SK-N-MC (cell line): ENCODE measurements around the gene CLEC6A.

ENCODE experiments used
- DNase-seq: peaks from one replicate; pipeline ENCODE4 v3.0.0-alpha.2; 2011; ENCODE audit warnings: low read depth, low spot score
- H3K27ac ChIP-seq: fragments of 200-600 bp; sonication (generic); 2 replicates; pipeline ENCODE4 v1.5.1; 2016; ENCODE audit warnings: mixed run types
- H3K36me3 ChIP-seq: fragments of 200-600 bp; sonication (generic); 2 replicates; pipeline ENCODE4 v1.6.1; 2017; ENCODE audit warnings: antibody characterized with exemption, low read length, mixed read lengths; ENCODE audit not compliant: insufficient read depth
- H3K4me3 ChIP-seq: fragments of 200-600 bp; sonication (generic); 2 replicates; pipeline ENCODE4 v1.5.1; 2016
- H3K9ac ChIP-seq: fragments of 200-600 bp; sonication (generic); 2 replicates; pipeline ENCODE4 v1.8.0; 2017; ENCODE audit warnings: mixed run types, mixed read lengths; ENCODE audit not compliant: insufficient read length
- H3K9me3 ChIP-seq: fragments of 200-600 bp; sonication (generic); 2 replicates; pipeline ENCODE4 v1.6.1; 2017; ENCODE audit warnings: low read depth, mild to moderate bottlenecking, antibody characterized with exemption, low read length, moderate library complexity, mixed read lengths
- EZH2 ChIP-seq: fragments of 200-600 bp; sonication (generic); IDR thresholded peaks from one replicate; pipeline ENCODE4 v1.6.1; 2017; ENCODE audit warnings: antibody characterized with exemption
- FOXP2 ChIP-seq: optimal IDR thresholded peaks from 2 replicates; pipeline ENCODE3; 2011; ENCODE audit warnings: mild to moderate bottlenecking, moderate library complexity; ENCODE audit not compliant: insufficient read depth; ENCODE audit errors: extremely low read length, control extremely low read depth
- POLR2AphosphoS5 ChIP-seq: IDR thresholded peaks from 2 replicates; pipeline ENCODE4 v1.6.1; 2012; ENCODE audit warnings: mild to moderate bottlenecking, low read depth, low read length, borderline replicate concordance

The CLEC6A gene

GRCh38 chr12:8507596-8507995 is 51.8 kb downstream of the CLEC6A start:
- H3K36me3 ChIP-seq = no peaks in the 10 kb centered on the region
- H3K9ac ChIP-seq = no peak overlapping the region
- DNase-seq = no peak
- H3K9me3 ChIP-seq = no peaks in the 10 kb centered on the region
- TF ChIP-seq POLR2AphosphoS5 (no peak), EZH2 (no peak), FOXP2 (no peak)
- no peak overlapping the region for H3K27ac ChIP-seq
- no peak overlapping the region for H3K4me3 ChIP-seq

- Histone ChIP-seq H3K36me3 (no peaks in the 10 kb centered on the region), H3K4me3 (no peak overlapping the region), H3K9ac (no peak overlapping the region), H3K9me3 (no peaks in the 10 kb centered on the region), H3K27ac (no peak overlapping the region)
- DNase-seq = no peak
- TF ChIP-seq POLR2AphosphoS5 (no peak), FOXP2 (no peak), EZH2 (no peak)
Measured at GRCh38 chr12:8508223-8508622, 52.5 kb downstream of the CLEC6A start.

- no peak for DNase-seq
- H3K27ac ChIP-seq = no peak overlapping the region
- TF ChIP-seq EZH2 = no peak
- no peak for TF ChIP-seq POLR2AphosphoS5
- no peak for TF ChIP-seq FOXP2
- no peaks in the 10 kb centered on the region for H3K9me3 ChIP-seq
- H3K9ac ChIP-seq = no peak overlapping the region
- no peaks in the 10 kb centered on the region for H3K36me3 ChIP-seq
- H3K4me3 ChIP-seq = no peak overlapping the region
Measured at GRCh38 chr12:8508910-8509841, 53.4 kb downstream of the CLEC6A start.

GRCh38 chr12:8513256-8513655 is 57.5 kb downstream of the CLEC6A start, which contains the start of gene CLEC4D:
CLEC4D (plus strand) TSS chr12:8513503; CDS start chr12:8513733, 230 bp downstream.
- H3K36me3 ChIP-seq = no peaks in the 10 kb centered on the region
- no peak within 1 kb of the TSS for H3K4me3 ChIP-seq
- H3K9me3 ChIP-seq = no peaks in the 10 kb centered on the region
- no peak for TF ChIP-seq EZH2
- no peak for TF ChIP-seq POLR2AphosphoS5
- TF ChIP-seq FOXP2 = no peak
- DNase-seq = no peak
- H3K27ac ChIP-seq = no peak within 1 kb of the TSS
- no peak within 1 kb of the TSS for H3K9ac ChIP-seq

- H3K36me3 ChIP-seq = no peaks in the 10 kb centered on the region
- TF ChIP-seq POLR2AphosphoS5 (no peak), FOXP2 (no peak), EZH2 (no peak)
- no peak for DNase-seq
- H3K4me3 ChIP-seq = no peak overlapping the region
- no peak overlapping the region for H3K27ac ChIP-seq
- no peak overlapping the region for H3K9ac ChIP-seq
- H3K9me3 ChIP-seq = no peaks in the 10 kb centered on the region
Measured at GRCh38 chr12:8517971-8518370, 62.2 kb downstream of the CLEC6A start.

GRCh38 chr12:8519171-8519570 is 63.4 kb downstream of the CLEC6A start:
- Histone ChIP-seq H3K4me3 (no peak overlapping the region), H3K9me3 (no peaks in the 10 kb centered on the region), H3K36me3 (no peaks in the 10 kb centered on the region), H3K27ac (no peak overlapping the region), H3K9ac (no peak overlapping the region)
- DNase-seq = no peak
- TF ChIP-seq FOXP2 (no peak), EZH2 (no peak), POLR2AphosphoS5 (no peak)

GRCh38 chr12:8527250-8528130 is 71.7 kb downstream of the CLEC6A start:
- DNase-seq = no peak
- H3K9me3 ChIP-seq = no peaks in the 10 kb centered on the region
- TF ChIP-seq POLR2AphosphoS5 (no peak), EZH2 (no peak), FOXP2 (no peak)
- H3K27ac ChIP-seq = no peak overlapping the region
- no peaks in the 10 kb centered on the region for H3K36me3 ChIP-seq
- no peak overlapping the region for H3K4me3 ChIP-seq
- H3K9ac ChIP-seq = no peak overlapping the region
